Neural crest cell (in vitro differentiated cells): ENCODE measurements around the gene RIPOR2. TPM values are rescaled to one million over a fixed set of nuclear protein-coding genes. Genes with fewer than 3 reads are reported as not detected.

Experiments
- DNase-seq: peaks from one replicate; pipeline ENCODE4 v3.0.0; 2021; ENCODE audit warnings: low read depth, mixed read lengths, low spot score
- H3K27ac Mint-ChIP-seq: one replicate; pipeline ENCODE4 v1.8.0; 2021; ENCODE audit warnings: mild to moderate bottlenecking, mixed read lengths; ENCODE audit not compliant: unreplicated experiment
- H3K27me3 Mint-ChIP-seq: 2 replicates; pipeline ENCODE4 v1.8.0; 2021; ENCODE audit warnings: low read depth, mild to moderate bottlenecking, mixed read lengths
- H3K36me3 Mint-ChIP-seq: 2 replicates; pipeline ENCODE4 v1.8.0; 2021; ENCODE audit warnings: low read depth, mild to moderate bottlenecking, mixed read lengths
- H3K4me1 Mint-ChIP-seq: 2 replicates; pipeline ENCODE4 v1.8.0; 2021; ENCODE audit warnings: mixed read lengths
- H3K4me3 Mint-ChIP-seq: one replicate; pipeline ENCODE4 v1.8.0; 2021; ENCODE audit warnings: mild to moderate bottlenecking, mixed read lengths
- H3K9me3 Mint-ChIP-seq: 2 replicates; pipeline ENCODE4 v1.8.0; 2021; ENCODE audit warnings: mixed read lengths
- CTCF ChIP-seq: fragments of 200-600 bp; sonication (generic); conservative IDR thresholded peaks from 2 replicates; pipeline ENCODE4 v1.5.0; 2021; ENCODE audit warnings: antibody characterized with exemption, mild to moderate bottlenecking
- total RNA-seq: library from RNA; stranded (reverse); gene quantifications from 2 replicates; pipeline ENCODE4 v1.2.1, GENCODE V29; 2021

RIPOR2 gene
- total RNA-seq, 1 donor from 2014 or later = 3.5 TPM

GRCh38 chr6:24864343-24864742, 71.4 kb downstream of the RIPOR2 start:
- Mint-ChIP-seq H3K4me3 (no peak overlapping the region), H3K27ac (no peak overlapping the region), H3K36me3 (no peaks in the 10 kb centered on the region), H3K9me3 (no peaks in the 10 kb centered on the region), H3K4me1 (no peaks in the 10 kb centered on the region), H3K27me3 (no peaks in the 10 kb centered on the region)
- DNase-seq = no peak
- TF ChIP-seq CTCF = no peak

GRCh38 chr6:24861934-24862333, 73.8 kb downstream of the RIPOR2 start:
- no peaks in the 10 kb centered on the region for H3K27me3 Mint-ChIP-seq
- no peak for TF ChIP-seq CTCF

GRCh38 chr6:24859608-24860200, 76.1 kb downstream of the RIPOR2 start:
- Mint-ChIP-seq H3K36me3 (no peaks in the 10 kb centered on the region), H3K27ac (no peak overlapping the region), H3K27me3 (no peaks in the 10 kb centered on the region), H3K4me1 (peaks cover 7% of the 10 kb centered on the region), H3K4me3 (no peak overlapping the region), H3K9me3 (no peaks in the 10 kb centered on the region)
- TF ChIP-seq CTCF = no peak
- no peak for DNase-seq

More at GRCh38 chr6:24861934-24862333, 73.8 kb downstream of the RIPOR2 start:
- H3K4me1 Mint-ChIP-seq = no peaks in the 10 kb centered on the region
- no peaks in the 10 kb centered on the region for H3K36me3 Mint-ChIP-seq
- DNase-seq = no peak
- no peak overlapping the region for H3K4me3 Mint-ChIP-seq
- no peak overlapping the region for H3K27ac Mint-ChIP-seq
- no peaks in the 10 kb centered on the region for H3K9me3 Mint-ChIP-seq

GRCh38 chr6:24859132-24859531, 76.6 kb downstream of the RIPOR2 start:
- no peaks in the 10 kb centered on the region for H3K36me3 Mint-ChIP-seq
- no peak for TF ChIP-seq CTCF
- H3K4me3 Mint-ChIP-seq = no peak overlapping the region
- no peaks in the 10 kb centered on the region for H3K9me3 Mint-ChIP-seq
- peaks cover 7% of the 10 kb centered on the region for H3K4me1 Mint-ChIP-seq
- no peaks in the 10 kb centered on the region for H3K27me3 Mint-ChIP-seq
- DNase-seq = no peak
- no peak overlapping the region for H3K27ac Mint-ChIP-seq

- no peak overlapping the region for H3K4me3 Mint-ChIP-seq
- TF ChIP-seq CTCF = no peak
- H3K27ac Mint-ChIP-seq = no peak overlapping the region
- H3K4me1 Mint-ChIP-seq = peaks cover 7% of the 10 kb centered on the region
- no peaks in the 10 kb centered on the region for H3K36me3 Mint-ChIP-seq
- no peaks in the 10 kb centered on the region for H3K9me3 Mint-ChIP-seq
- H3K27me3 Mint-ChIP-seq = no peaks in the 10 kb centered on the region
- DNase-seq = no peak
Observed at GRCh38 chr6:24858177-24858653, 77.5 kb downstream of the RIPOR2 start.
